GM13976 (cell line): ENCODE measurements around the gene SFXN4.

Experiments used
- DNase-seq: peaks from one replicate; pipeline ENCODE4 v3.0.0; 2012; ENCODE audit warnings: low spot score
- in situ Hi-C: fragments of 300-500 bp; cut with MboI; formaldehyde crosslinking; loops from one replicate; pipeline ENCODE4 v1.12.0; 2022; ENCODE audit warnings: low sequenced_read_pairs, mixed read lengths, inconsistent platforms; ENCODE audit not compliant: unreplicated experiment
- TF ChIP-seq, protein P1 (sequence below): IDR thresholded peaks from 2 replicates; pipeline ENCODE4 v1.5.1; 2012; ENCODE audit warnings: borderline replicate concordance, mild to moderate bottlenecking; ENCODE audit not compliant: insufficient read depth; ENCODE audit errors: extremely low read depth, missing control alignments, control extremely low read depth

The SFXN4 gene

DNA sequence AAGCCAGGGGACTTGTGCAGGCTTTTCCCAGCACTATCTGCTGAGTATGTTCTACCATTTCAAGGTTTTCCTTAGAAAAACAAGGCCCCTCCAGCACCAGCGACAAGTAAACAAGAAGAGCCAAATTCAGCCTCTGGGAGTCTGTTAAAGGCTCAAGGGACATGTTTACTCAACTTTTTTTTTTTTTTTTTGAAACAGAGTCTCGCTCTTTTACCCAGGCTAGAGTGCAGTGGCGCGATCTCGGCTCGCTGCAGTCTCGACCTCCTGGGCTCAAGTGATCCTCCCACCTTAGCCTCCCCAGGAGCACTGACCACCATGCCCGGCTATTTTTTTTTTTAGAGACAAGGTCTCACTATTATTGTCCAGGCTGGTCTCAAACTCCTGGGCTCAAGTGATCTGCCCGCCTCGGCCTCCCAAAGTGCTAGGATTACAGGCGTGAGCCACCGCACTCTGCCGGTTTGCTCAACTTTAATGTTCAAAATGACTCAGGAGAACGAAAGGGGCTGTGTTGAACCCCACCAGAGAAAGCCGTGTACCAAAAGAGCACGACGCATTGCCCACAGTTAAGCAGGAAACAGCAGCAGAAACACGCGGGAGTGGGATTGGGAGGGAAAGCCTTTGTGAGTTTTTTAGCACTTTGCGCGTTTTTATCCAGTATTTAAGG is 12.3 kb upstream of the SFXN4 start:
- TF ChIP-seq, protein P1, sequence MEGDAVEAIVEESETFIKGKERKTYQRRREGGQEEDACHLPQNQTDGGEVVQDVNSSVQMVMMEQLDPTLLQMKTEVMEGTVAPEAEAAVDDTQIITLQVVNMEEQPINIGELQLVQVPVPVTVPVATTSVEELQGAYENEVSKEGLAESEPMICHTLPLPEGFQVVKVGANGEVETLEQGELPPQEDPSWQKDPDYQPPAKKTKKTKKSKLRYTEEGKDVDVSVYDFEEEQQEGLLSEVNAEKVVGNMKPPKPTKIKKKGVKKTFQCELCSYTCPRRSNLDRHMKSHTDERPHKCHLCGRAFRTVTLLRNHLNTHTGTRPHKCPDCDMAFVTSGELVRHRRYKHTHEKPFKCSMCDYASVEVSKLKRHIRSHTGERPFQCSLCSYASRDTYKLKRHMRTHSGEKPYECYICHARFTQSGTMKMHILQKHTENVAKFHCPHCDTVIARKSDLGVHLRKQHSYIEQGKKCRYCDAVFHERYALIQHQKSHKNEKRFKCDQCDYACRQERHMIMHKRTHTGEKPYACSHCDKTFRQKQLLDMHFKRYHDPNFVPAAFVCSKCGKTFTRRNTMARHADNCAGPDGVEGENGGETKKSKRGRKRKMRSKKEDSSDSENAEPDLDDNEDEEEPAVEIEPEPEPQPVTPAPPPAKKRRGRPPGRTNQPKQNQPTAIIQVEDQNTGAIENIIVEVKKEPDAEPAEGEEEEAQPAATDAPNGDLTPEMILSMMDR = no peak
- DNase-seq = no peak
- in situ Hi-C loops = no loop called here

DNA sequence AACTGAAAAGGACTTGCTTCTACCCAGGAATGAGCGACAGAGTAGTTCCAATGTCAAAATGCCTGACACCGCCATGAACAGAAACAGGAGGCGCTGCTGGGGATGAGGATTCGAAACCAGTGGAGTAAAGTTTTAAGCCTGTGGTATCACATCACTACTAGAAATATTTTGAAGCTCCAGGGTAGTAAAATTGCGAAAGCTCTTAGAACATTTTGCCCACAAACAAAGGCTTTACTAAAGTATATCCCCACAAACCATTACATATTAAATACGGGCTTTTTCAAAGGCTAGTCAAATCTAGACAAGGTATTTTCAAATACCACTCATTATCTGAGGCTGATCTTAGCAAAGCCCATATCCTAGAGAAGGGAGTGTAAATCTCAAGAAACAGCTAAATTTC is 10.7 kb upstream of the SFXN4 start:
- in situ Hi-C loops = no loop called here

DNA sequence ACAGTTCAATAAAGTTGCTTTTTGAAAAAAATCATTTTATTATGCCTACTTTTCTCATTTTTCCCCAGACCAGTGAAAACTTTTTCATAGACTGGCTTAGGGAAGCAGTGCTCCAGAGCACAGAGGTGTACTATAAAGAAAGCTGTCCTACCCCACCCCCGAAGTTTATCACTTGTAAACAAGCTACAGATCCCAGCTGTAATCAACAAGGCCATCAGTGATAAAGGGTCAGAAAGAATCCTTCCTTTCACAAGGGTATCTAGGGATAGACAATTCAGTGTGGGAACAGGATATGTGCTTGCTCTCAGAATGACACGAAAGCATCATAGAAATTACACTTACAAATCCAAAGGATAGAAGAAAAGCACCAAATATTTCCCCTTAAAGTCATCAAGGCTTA is 8.6 kb upstream of the SFXN4 start:
- DNase-seq = no peak
- in situ Hi-C loops = no loop called here
- TF ChIP-seq, protein P1 = no peak

More for the DNA sequence above, 10.7 kb upstream of the SFXN4 start:
- TF ChIP-seq, protein P1 = no peak
- DNase-seq = no peak

DNA sequence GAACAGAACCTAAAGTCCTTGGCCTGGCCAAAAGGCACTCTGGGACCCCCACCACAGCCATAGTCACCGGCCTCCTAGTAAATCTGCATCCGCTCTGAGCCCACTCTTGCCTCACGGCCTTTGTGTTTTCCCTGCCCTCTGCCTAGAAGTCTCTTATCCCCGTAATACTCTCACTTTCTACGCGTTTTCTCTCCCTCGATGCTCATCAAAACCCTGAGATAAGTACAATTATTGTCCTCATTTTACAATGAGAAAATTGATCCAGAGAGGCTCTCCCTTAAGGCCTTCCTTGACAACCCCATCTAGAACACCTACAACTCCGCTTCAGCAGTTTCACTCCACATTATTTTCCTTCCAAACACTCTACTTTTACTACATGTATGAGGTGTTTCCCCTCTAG is 1.5 kb upstream of the SFXN4 start:
- DNase-seq = no peak
- in situ Hi-C loops = no loop called here
- TF ChIP-seq, protein P1 = no peak

DNA sequence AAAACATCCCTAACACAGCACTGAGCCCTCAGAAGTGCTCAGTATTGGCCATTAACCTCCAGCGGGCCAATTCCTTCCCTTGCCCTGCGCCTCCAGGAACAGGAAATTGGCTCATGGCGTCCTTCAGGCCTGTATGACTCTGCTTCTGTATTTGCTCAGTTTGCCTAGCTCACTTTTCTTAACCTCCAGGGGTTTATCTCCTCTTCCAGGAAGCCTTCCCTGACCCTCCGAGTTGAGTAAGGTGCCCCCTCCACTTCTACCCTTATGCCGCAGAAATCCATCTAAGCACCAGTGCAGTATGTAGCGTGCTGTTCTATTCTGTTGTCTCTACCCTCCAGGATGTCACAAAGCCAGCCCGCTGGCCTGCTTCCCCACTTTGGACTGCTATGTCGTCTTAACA is 1.1 kb upstream of the SFXN4 start:
- in situ Hi-C loops = no loop called here
- TF ChIP-seq, protein P1 = no peak
- no peak for DNase-seq

DNA sequence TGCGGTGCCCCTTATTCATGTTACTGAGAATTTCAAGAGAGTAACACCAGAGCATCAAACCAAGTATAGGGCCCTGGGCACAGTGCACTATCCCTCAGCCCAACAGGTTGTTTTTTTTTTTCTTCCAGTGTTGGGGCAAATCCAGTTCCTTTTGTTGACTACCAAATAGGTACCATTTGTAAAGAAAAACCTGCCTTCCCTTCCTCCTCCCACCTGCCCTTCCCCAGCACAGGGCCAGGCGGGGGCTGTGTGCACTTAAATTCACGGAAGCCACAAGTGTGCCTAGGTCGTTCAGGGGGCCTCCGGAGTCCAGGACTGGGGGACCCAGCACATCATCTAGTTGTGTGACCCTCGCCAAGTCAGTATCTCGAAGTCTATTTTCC is 595 bp upstream of the SFXN4 start:
- DNase-seq = no peak
- in situ Hi-C loops = no loop called here
- TF ChIP-seq, protein P1 = no peak
